ENCODE results near the gene PCLO.
"Not testable (repeated sequence)": the region's sequence is repeated elsewhere in the genome, so short reads cannot be mapped to it uniquely, and the experiment has no call there.

The PCLO gene

GRCh38 chr7:82932516-82932915, 230.2 kb downstream of the PCLO start:
- no peak overlapping the region for H3K4me3 Mint-ChIP-seq
- no peaks in the 10 kb centered on the region for H3K4me1 Mint-ChIP-seq
- no peaks in the 10 kb centered on the region for H3K27me3 Mint-ChIP-seq
- no peaks in the 10 kb centered on the region for H3K36me3 Mint-ChIP-seq
- no peaks in the 10 kb centered on the region for H3K9me3 Mint-ChIP-seq
- no peak for ATAC-seq (replicated peaks)
- H3K27ac Mint-ChIP-seq: no peak overlapping the region
- no peak for DNase-seq

- H3K4me1 Mint-ChIP-seq: peaks cover 0 to 12% of the 10 kb centered on the region in 2 donors
- ATAC-seq (replicated peaks): no peak
- H3K4me3 Mint-ChIP-seq: no peak overlapping the region
- DNase-seq: no peak
- no peaks in the 10 kb centered on the region for H3K9me3 Mint-ChIP-seq
- H3K27ac Mint-ChIP-seq: no peak overlapping the region
- no peaks in the 10 kb centered on the region for H3K27me3 Mint-ChIP-seq
- H3K36me3 Mint-ChIP-seq: no peaks in the 10 kb centered on the region
Observed at GRCh38 chr7:82926477-82926876, 236.2 kb downstream of the PCLO start.

GRCh38 chr7:82925331-82925730, 237.4 kb downstream of the PCLO start:
- H3K4me3 Mint-ChIP-seq: no peak overlapping the region
- no peak overlapping the region for H3K27ac Mint-ChIP-seq
- no peak for ATAC-seq (replicated peaks)
- no peaks in the 10 kb centered on the region for H3K9me3 Mint-ChIP-seq
- no peak for DNase-seq
- H3K4me1 Mint-ChIP-seq: peaks cover 0 to 12% of the 10 kb centered on the region in 2 donors
- H3K27me3 Mint-ChIP-seq: no peaks in the 10 kb centered on the region
- no peaks in the 10 kb centered on the region for H3K36me3 Mint-ChIP-seq

GRCh38 chr7:82906502-82906901, 256.2 kb downstream of the PCLO start:
- Mint-ChIP-seq H3K4me1 (no peaks in the 10 kb centered on the region), H3K4me3 (no peak overlapping the region), H3K36me3 (no peaks in the 10 kb centered on the region), H3K9me3 (no peaks in the 10 kb centered on the region), H3K27me3 (no peaks in the 10 kb centered on the region), H3K27ac (no peak overlapping the region)
- DNase-seq: no peak
- no peak for ATAC-seq (replicated peaks)

- no peak for ATAC-seq (replicated peaks)
- H3K27me3 Mint-ChIP-seq: no peaks in the 10 kb centered on the region
Observed at GRCh38 chr7:82904871-82905270, 257.8 kb downstream of the PCLO start.

GRCh38 chr7:82901098-82901497, 261.6 kb downstream of the PCLO start:
- not testable (repeated sequence) for H3K27ac Mint-ChIP-seq; H3K9me3 Mint-ChIP-seq; H3K4me1 Mint-ChIP-seq; DNase-seq; H3K36me3 Mint-ChIP-seq; ATAC-seq (replicated peaks); H3K27me3 Mint-ChIP-seq; H3K4me3 Mint-ChIP-seq

More at GRCh38 chr7:82904871-82905270, 257.8 kb downstream of the PCLO start:
- DNase-seq: no peak
- Mint-ChIP-seq H3K27ac (no peak overlapping the region), H3K9me3 (no peaks in the 10 kb centered on the region), H3K36me3 (no peaks in the 10 kb centered on the region), H3K4me3 (no peak overlapping the region), H3K4me1 (no peaks in the 10 kb centered on the region)

- H3K36me3 Mint-ChIP-seq: no peaks in the 10 kb centered on the region
- H3K27ac Mint-ChIP-seq: no peak overlapping the region
- no peak overlapping the region for H3K4me3 Mint-ChIP-seq
- no peak for ATAC-seq (replicated peaks)
- H3K4me1 Mint-ChIP-seq: no peaks in the 10 kb centered on the region
- H3K9me3 Mint-ChIP-seq: no peaks in the 10 kb centered on the region
- no peaks in the 10 kb centered on the region for H3K27me3 Mint-ChIP-seq
- DNase-seq: no peak
Observed at GRCh38 chr7:82897500-82897899, 265.2 kb downstream of the PCLO start.

GRCh38 chr7:82894341-82894740, 268.3 kb downstream of the PCLO start:
- H3K27me3 Mint-ChIP-seq; ATAC-seq (replicated peaks); H3K9me3 Mint-ChIP-seq; H3K27ac Mint-ChIP-seq; H3K4me3 Mint-ChIP-seq; DNase-seq; H3K4me1 Mint-ChIP-seq; H3K36me3 Mint-ChIP-seq: not testable (repeated sequence)

GRCh38 chr7:82886324-82886723, 276.4 kb downstream of the PCLO start:
- ATAC-seq (replicated peaks) (no peak), DNase-seq (no peak)
- Mint-ChIP-seq H3K4me3 (no peak overlapping the region), H3K9me3 (no peaks in the 10 kb centered on the region), H3K36me3 (no peaks in the 10 kb centered on the region), H3K4me1 (no peaks in the 10 kb centered on the region), H3K27ac (no peak overlapping the region), H3K27me3 (no peaks in the 10 kb centered on the region)

- no peak for ATAC-seq (replicated peaks)
- no peak for DNase-seq
- no peak overlapping the region for H3K27ac Mint-ChIP-seq
- H3K9me3 Mint-ChIP-seq: no peaks in the 10 kb centered on the region
- H3K36me3 Mint-ChIP-seq: no peaks in the 10 kb centered on the region
- H3K4me3 Mint-ChIP-seq: no peak overlapping the region
- no peaks in the 10 kb centered on the region for H3K27me3 Mint-ChIP-seq
- H3K4me1 Mint-ChIP-seq: no peaks in the 10 kb centered on the region
Observed at GRCh38 chr7:82865856-82866255, 296.8 kb downstream of the PCLO start.

GRCh38 chr7:82859106-82859850, 303.4 kb downstream of the PCLO start:
- Mint-ChIP-seq H3K9me3 (peaks cover 0 to 3% of the 10 kb centered on the region in 2 donors), H3K4me1 (no peaks in the 10 kb centered on the region), H3K27me3 (no peaks in the 10 kb centered on the region), H3K4me3 (no peak overlapping the region), H3K36me3 (no peaks in the 10 kb centered on the region), H3K27ac (no peak overlapping the region)
- ATAC-seq (replicated peaks) (no peak), DNase-seq (no peak)

- H3K4me1 Mint-ChIP-seq: no peaks in the 10 kb centered on the region
- ATAC-seq (replicated peaks) (no peak), DNase-seq (no peak)
- H3K27me3 Mint-ChIP-seq: no peaks in the 10 kb centered on the region
- H3K4me3 Mint-ChIP-seq: no peak overlapping the region
- no peak overlapping the region for H3K27ac Mint-ChIP-seq
- H3K9me3 Mint-ChIP-seq: no peaks in the 10 kb centered on the region
- H3K36me3 Mint-ChIP-seq: no peaks in the 10 kb centered on the region
Observed at GRCh38 chr7:82851121-82851520, 311.6 kb downstream of the PCLO start.

GRCh38 chr7:82841828-82842227, 320.9 kb downstream of the PCLO start:
- DNase-seq: no peak
- no peak overlapping the region for H3K27ac Mint-ChIP-seq
- H3K27me3 Mint-ChIP-seq: no peaks in the 10 kb centered on the region

GRCh38 chr7:82840061-82840460, 322.6 kb downstream of the PCLO start:
- no peak for ATAC-seq (replicated peaks)

More at GRCh38 chr7:82841828-82842227, 320.9 kb downstream of the PCLO start:
- Mint-ChIP-seq H3K36me3 (no peaks in the 10 kb centered on the region), H3K4me3 (no peak overlapping the region), H3K4me1 (no peaks in the 10 kb centered on the region), H3K9me3 (peaks cover 3 to 4% of the 10 kb centered on the region in 2 donors)
- ATAC-seq (replicated peaks): no peak

GRCh38 chr7:82839555-82839954, 323.1 kb downstream of the PCLO start:
- no peaks in the 10 kb centered on the region for H3K36me3 Mint-ChIP-seq
- no peak overlapping the region for H3K4me3 Mint-ChIP-seq
- no peaks in the 10 kb centered on the region for H3K4me1 Mint-ChIP-seq
- ATAC-seq (replicated peaks) (no peak), DNase-seq (no peak)
- H3K9me3 Mint-ChIP-seq: peaks cover 3 to 4% of the 10 kb centered on the region in 2 donors
- no peaks in the 10 kb centered on the region for H3K27me3 Mint-ChIP-seq
- no peak overlapping the region for H3K27ac Mint-ChIP-seq

More at GRCh38 chr7:82840061-82840460, 322.6 kb downstream of the PCLO start:
- Mint-ChIP-seq H3K36me3 (no peaks in the 10 kb centered on the region), H3K4me1 (no peaks in the 10 kb centered on the region), H3K27me3 (no peaks in the 10 kb centered on the region), H3K27ac (no peak overlapping the region), H3K9me3 (peaks cover 3 to 4% of the 10 kb centered on the region in 2 donors), H3K4me3 (no peak overlapping the region)
- no peak for DNase-seq

Data from stimulated activated naive B cell treated with anti-CD40 and anti-IgM and Interleukin-4, amounts not matched to agents 10 μg/mL and 1 μg/mL and 100 μg/mL, for 72 hours (primary cell).